Suprapubic skin (tissue), 3 donors: ENCODE measurements around the gene DMAC2L.

ENCODE experiments used
- EP300 ChIP-seq: sonication (generic); formaldehyde crosslinking; IDR thresholded peaks from one replicate; pipeline ENCODE4 v1.6.1; 2017; ENCODE audit warnings: antibody characterized with exemption
- TF ChIP-seq, protein P1 (sequence below), 2 donors: fragments of 200-600 bp in 1 of 2; fragments of 450-650 bp in 1 of 2; sonication (generic) in 1 of 2; IDR thresholded peaks; one replicate each; pipeline ENCODE4 v1.5.1; 2016 to 2019; ENCODE audit warnings: antibody characterized with exemption in 2 of 2, mild to moderate bottlenecking in 1 of 2, moderate library complexity in 1 of 2

DNA sequence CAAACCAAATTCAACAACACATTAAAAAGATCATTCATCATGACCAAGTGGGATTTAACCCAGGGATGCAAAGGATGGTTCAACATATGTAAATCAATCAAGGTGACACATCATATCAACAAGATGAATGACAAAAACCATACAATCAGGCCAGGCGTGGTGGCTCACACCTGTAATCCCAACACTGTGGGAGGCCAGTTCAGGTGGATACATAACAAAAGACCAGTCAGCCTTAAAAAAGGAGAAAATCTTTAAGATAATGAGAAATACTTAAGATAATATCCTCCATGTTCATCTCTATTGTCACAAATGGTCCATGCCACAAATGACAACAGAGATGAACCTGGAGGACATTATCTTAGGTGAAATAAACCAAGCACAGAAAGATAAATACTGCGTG is 12.5 kb upstream of the DMAC2L start:
- TF ChIP-seq, protein P1, sequence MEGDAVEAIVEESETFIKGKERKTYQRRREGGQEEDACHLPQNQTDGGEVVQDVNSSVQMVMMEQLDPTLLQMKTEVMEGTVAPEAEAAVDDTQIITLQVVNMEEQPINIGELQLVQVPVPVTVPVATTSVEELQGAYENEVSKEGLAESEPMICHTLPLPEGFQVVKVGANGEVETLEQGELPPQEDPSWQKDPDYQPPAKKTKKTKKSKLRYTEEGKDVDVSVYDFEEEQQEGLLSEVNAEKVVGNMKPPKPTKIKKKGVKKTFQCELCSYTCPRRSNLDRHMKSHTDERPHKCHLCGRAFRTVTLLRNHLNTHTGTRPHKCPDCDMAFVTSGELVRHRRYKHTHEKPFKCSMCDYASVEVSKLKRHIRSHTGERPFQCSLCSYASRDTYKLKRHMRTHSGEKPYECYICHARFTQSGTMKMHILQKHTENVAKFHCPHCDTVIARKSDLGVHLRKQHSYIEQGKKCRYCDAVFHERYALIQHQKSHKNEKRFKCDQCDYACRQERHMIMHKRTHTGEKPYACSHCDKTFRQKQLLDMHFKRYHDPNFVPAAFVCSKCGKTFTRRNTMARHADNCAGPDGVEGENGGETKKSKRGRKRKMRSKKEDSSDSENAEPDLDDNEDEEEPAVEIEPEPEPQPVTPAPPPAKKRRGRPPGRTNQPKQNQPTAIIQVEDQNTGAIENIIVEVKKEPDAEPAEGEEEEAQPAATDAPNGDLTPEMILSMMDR (IDR thresholded peaks at IDR 0.05) = no peak
- TF ChIP-seq EP300 = no peak
